Progenitor cell of endocrine pancreas (in vitro differentiated cells): ENCODE measurements around the gene NFAT5. TPM values are rescaled to one million over a fixed set of nuclear protein-coding genes. Genes with fewer than 3 reads are reported as not detected.

Experiments
- DNase-seq: peaks from one replicate; pipeline ENCODE4 v3.0.0; 2021; ENCODE audit warnings: low spot score; ENCODE audit not compliant: unreplicated experiment
- H3K27ac Mint-ChIP-seq: 2 replicates; pipeline ENCODE4 v1.8.0; 2021; ENCODE audit warnings: mild to moderate bottlenecking, moderate library complexity, mixed read lengths
- H3K27me3 Mint-ChIP-seq: 2 replicates; pipeline ENCODE4 v1.8.0; 2021; ENCODE audit warnings: mixed read lengths
- H3K36me3 Mint-ChIP-seq: 2 replicates; pipeline ENCODE4 v1.8.0; 2022; ENCODE audit warnings: mixed read lengths; ENCODE audit not compliant: insufficient read depth
- H3K4me1 Mint-ChIP-seq: 2 replicates; pipeline ENCODE4 v1.8.0; 2021; ENCODE audit warnings: low read depth, mixed read lengths
- H3K4me3 Mint-ChIP-seq: 2 replicates; pipeline ENCODE4 v1.8.0; 2021; ENCODE audit warnings: low read depth, mild to moderate bottlenecking, moderate library complexity, mixed read lengths
- H3K9me3 Mint-ChIP-seq: 2 replicates; pipeline ENCODE4 v1.8.0; 2021; ENCODE audit warnings: low read depth, mixed read lengths
- CTCF ChIP-seq: fragments of 200-600 bp; sonication (generic); IDR thresholded peaks from one replicate; pipeline ENCODE4 v1.5.0; 2021; ENCODE audit warnings: antibody characterized with exemption, mild to moderate bottlenecking; ENCODE audit not compliant: unreplicated experiment
- total RNA-seq: library from RNA; stranded (reverse); gene quantifications from 2 replicates; pipeline ENCODE4 v1.2.1, GENCODE V29; 2021

The NFAT5 gene
- total RNA-seq, 1 donor from 2014 or later: 41.2 TPM

- peaks cover 20% of the 10 kb centered on the region for H3K36me3 Mint-ChIP-seq
- no peaks in the 10 kb centered on the region for H3K9me3 Mint-ChIP-seq
- no peaks in the 10 kb centered on the region for H3K27me3 Mint-ChIP-seq
- no peak overlapping the region for H3K27ac Mint-ChIP-seq
- H3K4me1 Mint-ChIP-seq: peaks cover 5% of the 10 kb centered on the region
- no peak for TF ChIP-seq CTCF
- DNase-seq: no peak
- no peak overlapping the region for H3K4me3 Mint-ChIP-seq
These were observed 85.5 kb downstream of the NFAT5 start for GRCh38 chr16:69651217-69651616.

GRCh38 chr16:69654280-69654931 is 88.6 kb downstream of the NFAT5 start:
- DNase-seq: no peak
- TF ChIP-seq CTCF: no peak
- Mint-ChIP-seq H3K9me3 (no peaks in the 10 kb centered on the region), H3K27ac (no peak overlapping the region), H3K36me3 (peaks cover 14% of the 10 kb centered on the region), H3K27me3 (no peaks in the 10 kb centered on the region), H3K4me3 (no peak overlapping the region), H3K4me1 (peaks cover 5% of the 10 kb centered on the region)

- Mint-ChIP-seq H3K4me3 (no peak overlapping the region), H3K36me3 (peaks cover 17% of the 10 kb centered on the region), H3K27ac (peak overlapping the region; percentile 41), H3K4me1 (no peaks in the 10 kb centered on the region), H3K27me3 (no peaks in the 10 kb centered on the region), H3K9me3 (no peaks in the 10 kb centered on the region)
- no peak for DNase-seq
- no peak for TF ChIP-seq CTCF
These were observed 94.4 kb downstream of the NFAT5 start for GRCh38 chr16:69660166-69660565.

GRCh38 chr16:69662901-69663300 is 97.1 kb downstream of the NFAT5 start:
- no peak overlapping the region for H3K4me3 Mint-ChIP-seq
- H3K9me3 Mint-ChIP-seq: no peaks in the 10 kb centered on the region
- H3K36me3 Mint-ChIP-seq: peaks cover 17% of the 10 kb centered on the region
- H3K27me3 Mint-ChIP-seq: no peaks in the 10 kb centered on the region
- H3K27ac Mint-ChIP-seq: peak overlapping the region; percentile 8
- TF ChIP-seq CTCF: no peak
- no peak for DNase-seq
- H3K4me1 Mint-ChIP-seq: peaks cover under 1% of the 10 kb centered on the region

GRCh38 chr16:69663846-69664245 is 98.1 kb downstream of the NFAT5 start:
- Mint-ChIP-seq H3K36me3 (peaks cover 21% of the 10 kb centered on the region), H3K4me3 (no peak overlapping the region), H3K4me1 (peaks cover 4% of the 10 kb centered on the region), H3K9me3 (no peaks in the 10 kb centered on the region), H3K27ac (no peak overlapping the region), H3K27me3 (no peaks in the 10 kb centered on the region)
- DNase-seq: no peak
- TF ChIP-seq CTCF: no peak
